HL-60 (cell line): Measurements from ENCODE around the gene CAMTA1.

Experiments
- DNase-seq, 2 experiments: peaks; one replicate each; pipeline ENCODE4 v3.0.0-alpha.2; 2010 to 2020; ENCODE audit warnings: low read depth in 1 of 2, low spot score in 1 of 2
- H3K27ac ChIP-seq: fragments of 250-450 bp; sonication (Bioruptor Pico); replicated peaks from 2 replicates; pipeline ENCODE4 v1.5.1; 2020; ENCODE audit warnings: mild to moderate bottlenecking, moderate library complexity
- H3K27me3 ChIP-seq: fragments of 250-450 bp; sonication (Bioruptor Pico); 2 replicates; pipeline ENCODE4 v1.5.1; 2021; ENCODE audit warnings: mild to moderate bottlenecking, moderate library complexity; ENCODE audit not compliant: insufficient read depth, poor library complexity, severe bottlenecking
- H3K4me3 ChIP-seq: replicated peaks from 2 replicates; pipeline ENCODE4 v1.5.1; 2011; ENCODE audit warnings: mild to moderate bottlenecking, control low read depth, low read length; ENCODE audit not compliant: insufficient read depth
- GABPA ChIP-seq: IDR thresholded peaks from 2 replicates; pipeline ENCODE4 v1.6.1; 2012; ENCODE audit warnings: low read depth
- POLR2AphosphoS5 ChIP-seq: IDR thresholded peaks from 2 replicates; pipeline ENCODE4 v1.6.1; 2012; ENCODE audit warnings: low read depth
- SPI1 ChIP-seq: IDR thresholded peaks from 2 replicates; pipeline ENCODE4 v1.6.1; 2012; ENCODE audit warnings: low read depth, mild to moderate bottlenecking, borderline replicate concordance
- TF ChIP-seq, protein P1 (sequence below): IDR thresholded peaks from one replicate; pipeline ENCODE4 v1.5.1; 2011; ENCODE audit warnings: low read length, control low read depth, inconsistent platforms; ENCODE audit not compliant: insufficient read depth
- TF ChIP-seq, protein P2 (sequence below): IDR thresholded peaks from 2 replicates; pipeline ENCODE4 v1.6.1; 2012; ENCODE audit warnings: low read depth; ENCODE audit not compliant: insufficient replicate concordance

CAMTA1 gene

DNA sequence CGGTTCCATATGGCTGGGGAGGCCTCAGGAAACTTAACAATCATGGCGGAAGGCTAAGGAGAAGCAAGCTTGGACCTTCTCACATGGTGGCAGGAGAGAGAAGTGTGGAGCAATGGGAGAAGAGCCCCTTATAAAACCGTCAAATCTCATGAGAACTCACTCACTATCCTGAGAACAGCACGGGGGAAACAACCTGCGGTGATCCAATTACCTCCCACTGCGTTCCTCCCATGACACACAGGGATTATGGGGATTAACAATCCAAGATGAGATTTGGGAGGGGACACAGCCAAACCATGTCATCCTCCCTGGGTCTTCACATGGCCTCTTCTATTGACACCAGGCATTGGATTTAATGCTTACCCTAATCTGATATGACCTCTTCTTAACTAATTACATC lies 530.7 kb downstream of the CAMTA1 start:
- H3K27ac ChIP-seq = no peak overlapping the region
- DNase-seq = no peak
- TF ChIP-seq, protein P1, sequence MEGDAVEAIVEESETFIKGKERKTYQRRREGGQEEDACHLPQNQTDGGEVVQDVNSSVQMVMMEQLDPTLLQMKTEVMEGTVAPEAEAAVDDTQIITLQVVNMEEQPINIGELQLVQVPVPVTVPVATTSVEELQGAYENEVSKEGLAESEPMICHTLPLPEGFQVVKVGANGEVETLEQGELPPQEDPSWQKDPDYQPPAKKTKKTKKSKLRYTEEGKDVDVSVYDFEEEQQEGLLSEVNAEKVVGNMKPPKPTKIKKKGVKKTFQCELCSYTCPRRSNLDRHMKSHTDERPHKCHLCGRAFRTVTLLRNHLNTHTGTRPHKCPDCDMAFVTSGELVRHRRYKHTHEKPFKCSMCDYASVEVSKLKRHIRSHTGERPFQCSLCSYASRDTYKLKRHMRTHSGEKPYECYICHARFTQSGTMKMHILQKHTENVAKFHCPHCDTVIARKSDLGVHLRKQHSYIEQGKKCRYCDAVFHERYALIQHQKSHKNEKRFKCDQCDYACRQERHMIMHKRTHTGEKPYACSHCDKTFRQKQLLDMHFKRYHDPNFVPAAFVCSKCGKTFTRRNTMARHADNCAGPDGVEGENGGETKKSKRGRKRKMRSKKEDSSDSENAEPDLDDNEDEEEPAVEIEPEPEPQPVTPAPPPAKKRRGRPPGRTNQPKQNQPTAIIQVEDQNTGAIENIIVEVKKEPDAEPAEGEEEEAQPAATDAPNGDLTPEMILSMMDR = no peak
- TF ChIP-seq GABPA = no peak
- no peak for TF ChIP-seq POLR2AphosphoS5
- TF ChIP-seq, protein P2, sequence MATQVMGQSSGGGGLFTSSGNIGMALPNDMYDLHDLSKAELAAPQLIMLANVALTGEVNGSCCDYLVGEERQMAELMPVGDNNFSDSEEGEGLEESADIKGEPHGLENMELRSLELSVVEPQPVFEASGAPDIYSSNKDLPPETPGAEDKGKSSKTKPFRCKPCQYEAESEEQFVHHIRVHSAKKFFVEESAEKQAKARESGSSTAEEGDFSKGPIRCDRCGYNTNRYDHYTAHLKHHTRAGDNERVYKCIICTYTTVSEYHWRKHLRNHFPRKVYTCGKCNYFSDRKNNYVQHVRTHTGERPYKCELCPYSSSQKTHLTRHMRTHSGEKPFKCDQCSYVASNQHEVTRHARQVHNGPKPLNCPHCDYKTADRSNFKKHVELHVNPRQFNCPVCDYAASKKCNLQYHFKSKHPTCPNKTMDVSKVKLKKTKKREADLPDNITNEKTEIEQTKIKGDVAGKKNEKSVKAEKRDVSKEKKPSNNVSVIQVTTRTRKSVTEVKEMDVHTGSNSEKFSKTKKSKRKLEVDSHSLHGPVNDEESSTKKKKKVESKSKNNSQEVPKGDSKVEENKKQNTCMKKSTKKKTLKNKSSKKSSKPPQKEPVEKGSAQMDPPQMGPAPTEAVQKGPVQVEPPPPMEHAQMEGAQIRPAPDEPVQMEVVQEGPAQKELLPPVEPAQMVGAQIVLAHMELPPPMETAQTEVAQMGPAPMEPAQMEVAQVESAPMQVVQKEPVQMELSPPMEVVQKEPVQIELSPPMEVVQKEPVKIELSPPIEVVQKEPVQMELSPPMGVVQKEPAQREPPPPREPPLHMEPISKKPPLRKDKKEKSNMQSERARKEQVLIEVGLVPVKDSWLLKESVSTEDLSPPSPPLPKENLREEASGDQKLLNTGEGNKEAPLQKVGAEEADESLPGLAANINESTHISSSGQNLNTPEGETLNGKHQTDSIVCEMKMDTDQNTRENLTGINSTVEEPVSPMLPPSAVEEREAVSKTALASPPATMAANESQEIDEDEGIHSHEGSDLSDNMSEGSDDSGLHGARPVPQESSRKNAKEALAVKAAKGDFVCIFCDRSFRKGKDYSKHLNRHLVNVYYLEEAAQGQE = no peak
- TF ChIP-seq SPI1 = no peak
- no peaks in the 10 kb centered on the region for H3K27me3 ChIP-seq
- no peak overlapping the region for H3K4me3 ChIP-seq

DNA sequence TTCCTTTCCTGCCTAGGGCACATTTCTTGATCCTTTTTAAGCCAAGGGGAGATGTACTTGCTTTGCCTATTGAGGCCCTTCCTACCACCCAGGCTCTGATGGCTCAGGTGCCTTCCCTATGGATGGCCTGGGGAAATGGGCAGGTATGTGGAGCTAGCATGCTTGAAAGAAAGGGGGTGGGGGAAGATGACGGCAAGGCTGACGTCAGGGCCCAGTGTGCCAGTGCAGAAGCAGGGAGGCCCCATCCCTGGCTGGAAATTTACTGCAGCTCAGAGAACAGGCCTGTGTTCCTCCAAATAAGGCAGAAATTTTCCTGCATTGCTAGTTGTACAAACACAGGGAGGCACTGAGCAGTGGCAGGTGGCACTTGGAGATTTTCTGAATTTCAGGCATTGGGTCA lies 532.6 kb downstream of the CAMTA1 start:
- no peak overlapping the region for H3K4me3 ChIP-seq
- no peak overlapping the region for H3K27ac ChIP-seq
- no peak for DNase-seq
- no peaks in the 10 kb centered on the region for H3K27me3 ChIP-seq
- TF ChIP-seq SPI1 = no peak
- TF ChIP-seq POLR2AphosphoS5 = no peak
- TF ChIP-seq, protein P1 = no peak
- TF ChIP-seq, protein P2 = no peak
- TF ChIP-seq GABPA = no peak

DNA sequence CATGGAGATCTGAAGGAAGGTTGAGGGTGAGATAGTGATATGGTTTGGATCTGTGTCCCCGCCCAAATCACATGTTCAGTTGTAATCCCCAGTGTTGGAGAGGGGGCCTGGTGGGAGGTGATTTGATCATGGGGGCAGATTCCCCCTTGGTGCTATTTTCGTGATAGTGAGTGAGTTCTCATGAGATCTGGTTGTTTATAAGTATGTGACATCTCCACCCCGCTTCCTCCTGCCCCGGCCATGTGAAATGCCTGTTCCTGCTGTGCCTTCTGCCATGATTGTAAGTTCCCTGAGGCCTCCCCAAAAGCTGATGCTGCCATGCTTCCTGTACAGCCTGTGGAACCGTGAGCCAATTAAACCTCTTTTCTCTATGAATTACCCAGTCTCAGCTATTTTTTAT lies 533.9 kb downstream of the CAMTA1 start:
- no peak for DNase-seq
- H3K27me3 ChIP-seq = no peaks in the 10 kb centered on the region
- no peak overlapping the region for H3K27ac ChIP-seq
- TF ChIP-seq, protein P1 = no peak
- TF ChIP-seq, protein P2 = no peak
- TF ChIP-seq SPI1 (no peak), POLR2AphosphoS5 (no peak), GABPA (no peak)
- H3K4me3 ChIP-seq = no peak overlapping the region
